CD14-positive monocyte (primary cell): ENCODE results near the gene RAP2C. TPM values are rescaled to one million over a fixed set of nuclear protein-coding genes. Genes with fewer than 3 reads are reported as not detected.

Experiments
- DNase-seq, 3 donors: peaks; one replicate each; pipeline ENCODE4 v3.0.0-alpha.2; 2011 to 2022
- H2AFZ ChIP-seq: 2 replicates; pipeline ENCODE4 v1.6.0; 2012; ENCODE audit warnings: mild to moderate bottlenecking, low read depth, low read length, inconsistent platforms; ENCODE audit not compliant: insufficient read depth, poor library complexity, severe bottlenecking
- H3K27ac ChIP-seq, 2 donors: 1 replicate in 1 of 2; 2 replicates in 1 of 2; pipeline ENCODE4 v1.5.1; 2012 to 2013; ENCODE audit warnings: low read length in 2 of 2, control low read depth in 1 of 2, inconsistent platforms in 1 of 2, low read depth in 1 of 2, mild to moderate bottlenecking in 1 of 2
- H3K27me3 ChIP-seq, 2 donors: one replicate each; pipeline versions ENCODE4 v1.6.0 to v1.6.1; 2011 to 2013; ENCODE audit warnings: low read length in 2 of 2; ENCODE audit not compliant: control insufficient read depth in 2 of 2, insufficient read depth in 2 of 2
- H3K36me3 ChIP-seq, 2 donors: replicated peaks in 1 of 2; 1 replicate in 1 of 2; 2 replicates in 1 of 2; pipeline versions ENCODE4 v1.5.1 to v1.6.1; 2012 to 2013; ENCODE audit warnings: low read length in 2 of 2, control low read depth in 1 of 2, inconsistent platforms in 1 of 2, mild to moderate bottlenecking in 1 of 2; ENCODE audit not compliant: insufficient read depth in 2 of 2, control insufficient read depth in 1 of 2
- H3K4me1 ChIP-seq, 2 donors: 1 replicate in 1 of 2; 2 replicates in 1 of 2; pipeline versions ENCODE4 v1.5.1 to v1.6.1; 2012 to 2013; ENCODE audit warnings: low read length in 2 of 2, control low read depth in 1 of 2, inconsistent platforms in 1 of 2, mild to moderate bottlenecking in 1 of 2, moderate library complexity in 1 of 2; ENCODE audit not compliant: insufficient read depth in 2 of 2, control insufficient read depth in 1 of 2
- H3K4me2 ChIP-seq: replicated peaks from 2 replicates; pipeline ENCODE3; 2012; ENCODE audit warnings: low read length, moderate library complexity, mild to moderate bottlenecking; ENCODE audit not compliant: poor library complexity, severe bottlenecking; ENCODE audit errors: extremely low read depth
- H3K4me3 ChIP-seq, 3 experiments: fragments of 200-600 bp in 1 of 3; sonication (generic) in 1 of 3; replicated peaks in 1 of 3; 1 replicate in 2 of 3; 2 replicates in 1 of 3; pipeline ENCODE4 v1.5.1; 2011 to 2013; ENCODE audit warnings: low read length in 3 of 3, mild to moderate bottlenecking in 3 of 3, control low read depth in 2 of 3, low read depth in 2 of 3, inconsistent platforms in 1 of 3, moderate library complexity in 1 of 3
- H3K79me2 ChIP-seq: 2 replicates; pipeline ENCODE4 v1.6.0; 2012; ENCODE audit warnings: mild to moderate bottlenecking, control low read depth, inconsistent platforms, low read length, moderate library complexity; ENCODE audit not compliant: insufficient read depth
- H3K9ac ChIP-seq: 2 replicates; pipeline ENCODE4 v1.6.0; 2017; ENCODE audit warnings: low read length, mild to moderate bottlenecking; ENCODE audit not compliant: insufficient read depth, poor library complexity, severe bottlenecking
- H3K9me3 ChIP-seq, 2 donors: replicated peaks in 1 of 2; 1 replicate in 1 of 2; 2 replicates in 1 of 2; pipeline versions ENCODE4 v1.5.1 to v1.6.1; 2012 to 2013; ENCODE audit warnings: low read length in 2 of 2, control low read depth in 1 of 2; ENCODE audit not compliant: control insufficient read depth in 1 of 2, insufficient read depth in 1 of 2
- H4K20me1 ChIP-seq: 2 replicates; pipeline ENCODE4 v1.6.0; 2012; ENCODE audit warnings: mild to moderate bottlenecking, low read length, control low read depth, moderate library complexity; ENCODE audit not compliant: insufficient read depth
- H3K27ac Mint-ChIP-seq, 7 donors: one replicate each; pipeline ENCODE4 v1.8.0; 2020; ENCODE audit warnings: mild to moderate bottlenecking in 7 of 7, mixed read lengths in 7 of 7, moderate library complexity in 6 of 7, inconsistent platforms in 2 of 7
- H3K27me3 Mint-ChIP-seq, 3 donors: one replicate each; pipeline ENCODE4 v1.8.0; 2021 to 2022; ENCODE audit warnings: low read depth in 3 of 3, mild to moderate bottlenecking in 3 of 3, mixed read lengths in 3 of 3, moderate library complexity in 3 of 3, inconsistent platforms in 1 of 3
- H3K36me3 Mint-ChIP-seq, 2 donors: one replicate each; pipeline ENCODE4 v1.8.0; 2020; ENCODE audit warnings: mixed read lengths in 2 of 2, inconsistent platforms in 1 of 2, mild to moderate bottlenecking in 1 of 2
- H3K4me1 Mint-ChIP-seq: one replicate; pipeline ENCODE4 v1.8.0; 2020; ENCODE audit warnings: mild to moderate bottlenecking, mixed read lengths
- H3K4me3 Mint-ChIP-seq, 2 donors: one replicate each; pipeline ENCODE4 v1.8.0; 2020; ENCODE audit warnings: mild to moderate bottlenecking in 2 of 2, mixed read lengths in 2 of 2, moderate library complexity in 1 of 2
- H3K9me3 Mint-ChIP-seq, 7 donors: one replicate each; pipeline ENCODE4 v1.8.0; 2020 to 2022; ENCODE audit warnings: mixed read lengths in 7 of 7, mild to moderate bottlenecking in 6 of 7, moderate library complexity in 6 of 7, inconsistent platforms in 2 of 7
- WGBS: methylation state at CpG from one replicate; pipeline ENCODE4 v1.1.5; 2013; ENCODE audit warnings: missing lambda C conversion rate; ENCODE audit not compliant: insufficient coverage; 5-methylcytosine and 5-hydroxymethylcytosine counted together
- intact Hi-C, 2 donors: fragments of 100-400 bp; cut with micrococcal nuclease; formaldehyde crosslinking; loops; one replicate each; pipeline versions ENCODE4 v1.15.0 to v1.15.1; 2023
- polyA plus RNA-seq, 3 donors: library from polyadenylated mRNA; depleted of rRNA in 1 of 3; unstranded in 2 of 3; stranded (reverse) in 1 of 3; fragments of 300-500 nt in 2 of 3; fragments of >200 nt in 1 of 3; fragmentation: Illumina TruSeq in 2 of 3; gene quantifications; 1 replicate in 2 of 3; 2 replicates in 1 of 3; pipeline ENCODE4 v1.2.3, GENCODE V29; 2012 to 2021
- TF ChIP-seq, protein P1 (sequence below): fragments of 200-600 bp; IDR thresholded peaks from one replicate; pipeline ENCODE4 v1.8.0; 2022; ENCODE audit warnings: antibody characterized with exemption, mild to moderate bottlenecking

Gene RAP2C
- polyA plus RNA-seq, 3 donors: 14.7 to 23.2 (median 18.8) TPM

DNA sequence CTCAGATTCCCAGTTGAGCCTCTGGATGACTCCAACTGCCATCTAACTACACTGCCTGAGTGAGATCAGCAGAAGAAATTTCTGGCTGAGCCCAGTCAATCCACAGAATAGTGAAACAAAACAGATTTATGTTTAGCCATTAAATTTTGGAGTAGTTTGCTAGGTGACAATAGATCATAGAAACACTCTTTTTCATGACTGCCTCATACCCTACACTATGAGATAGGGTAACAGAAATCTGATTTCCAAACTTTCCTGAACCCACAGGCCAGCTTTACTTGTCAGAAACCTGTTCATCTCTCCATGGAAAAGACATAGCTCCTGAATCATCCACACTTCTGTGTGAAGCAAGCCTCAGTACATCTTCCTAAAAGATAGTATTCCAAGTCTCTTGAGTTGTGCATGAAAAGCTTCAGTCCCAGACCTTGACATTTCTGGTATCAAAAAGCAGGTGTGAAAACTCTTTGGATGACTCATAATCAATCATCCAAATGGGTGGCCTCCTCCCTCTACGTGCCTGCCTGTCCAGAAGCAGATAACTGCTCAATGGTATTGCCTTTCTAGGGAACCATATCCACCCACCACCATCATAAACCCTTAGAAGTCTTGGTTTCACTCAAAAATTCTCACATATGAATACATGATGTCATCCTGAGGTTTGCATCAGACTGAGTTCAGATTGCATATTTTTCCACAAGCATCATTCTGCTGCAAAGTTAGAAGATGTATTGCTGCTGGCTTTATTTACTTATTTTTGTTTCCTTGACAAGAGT lies 47.5 kb upstream of the RAP2C start:
- Histone ChIP-seq H3K4me3 (no peak overlapping the region), H4K20me1 (no peaks in the 10 kb centered on the region), H3K4me1 (no peaks in the 10 kb centered on the region), H3K27me3 (peaks cover 0 to 4% of the 10 kb centered on the region in 2 donors), H3K4me2 (no peak overlapping the region), H3K9ac (no peak overlapping the region), H3K27ac (no peak overlapping the region), H3K36me3 (no peaks in the 10 kb centered on the region), H3K79me2 (no peaks in the 10 kb centered on the region), H3K9me3 (no peaks in the 10 kb centered on the region), H2AFZ (no peak overlapping the region)
- no peak overlapping the region for H3K4me3 Mint-ChIP-seq
- WGBS: 100% methylated on average over 1 of the region's 1 CpG
- intact Hi-C loops: no loop called here
- peaks cover 3% of the 10 kb centered on the region for H3K4me1 Mint-ChIP-seq
- H3K27me3 Mint-ChIP-seq: peaks cover 0 to 11% (median 0%) of the 10 kb centered on the region in 3 donors
- TF ChIP-seq, protein P1, sequence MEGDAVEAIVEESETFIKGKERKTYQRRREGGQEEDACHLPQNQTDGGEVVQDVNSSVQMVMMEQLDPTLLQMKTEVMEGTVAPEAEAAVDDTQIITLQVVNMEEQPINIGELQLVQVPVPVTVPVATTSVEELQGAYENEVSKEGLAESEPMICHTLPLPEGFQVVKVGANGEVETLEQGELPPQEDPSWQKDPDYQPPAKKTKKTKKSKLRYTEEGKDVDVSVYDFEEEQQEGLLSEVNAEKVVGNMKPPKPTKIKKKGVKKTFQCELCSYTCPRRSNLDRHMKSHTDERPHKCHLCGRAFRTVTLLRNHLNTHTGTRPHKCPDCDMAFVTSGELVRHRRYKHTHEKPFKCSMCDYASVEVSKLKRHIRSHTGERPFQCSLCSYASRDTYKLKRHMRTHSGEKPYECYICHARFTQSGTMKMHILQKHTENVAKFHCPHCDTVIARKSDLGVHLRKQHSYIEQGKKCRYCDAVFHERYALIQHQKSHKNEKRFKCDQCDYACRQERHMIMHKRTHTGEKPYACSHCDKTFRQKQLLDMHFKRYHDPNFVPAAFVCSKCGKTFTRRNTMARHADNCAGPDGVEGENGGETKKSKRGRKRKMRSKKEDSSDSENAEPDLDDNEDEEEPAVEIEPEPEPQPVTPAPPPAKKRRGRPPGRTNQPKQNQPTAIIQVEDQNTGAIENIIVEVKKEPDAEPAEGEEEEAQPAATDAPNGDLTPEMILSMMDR: no peak
- H3K9me3 Mint-ChIP-seq: no peaks in the 10 kb centered on the region
- no peak for DNase-seq
- no peaks in the 10 kb centered on the region for H3K36me3 Mint-ChIP-seq
- H3K27ac Mint-ChIP-seq: no peak overlapping the region

DNA sequence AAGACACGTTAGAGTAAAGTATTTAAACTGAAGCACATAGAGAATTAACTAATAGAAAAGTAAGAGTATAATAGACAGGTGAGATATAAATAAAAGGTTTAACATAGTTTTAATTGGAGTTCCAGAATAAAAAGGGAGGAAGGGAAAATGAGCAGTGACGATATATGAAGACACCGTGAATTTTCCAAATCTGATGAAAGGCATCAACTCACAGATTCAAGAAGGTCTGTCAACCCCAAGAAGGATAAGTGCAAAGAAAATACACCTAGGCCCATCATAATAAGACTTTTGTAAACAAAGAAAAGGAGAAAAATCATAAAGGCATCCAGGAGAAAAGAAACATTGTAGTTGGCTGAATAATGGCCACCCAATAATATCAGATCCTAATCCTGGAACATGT lies 43.9 kb upstream of the RAP2C start:
- Histone ChIP-seq H3K4me2 (no peak overlapping the region), H3K36me3 (no peaks in the 10 kb centered on the region), H3K27ac (no peak overlapping the region), H3K9ac (no peak overlapping the region), H3K9me3 (no peaks in the 10 kb centered on the region), H3K79me2 (no peaks in the 10 kb centered on the region), H3K4me3 (no peak overlapping the region), H3K4me1 (no peaks in the 10 kb centered on the region), H4K20me1 (no peaks in the 10 kb centered on the region), H2AFZ (no peak overlapping the region), H3K27me3 (no peaks in the 10 kb centered on the region)
- intact Hi-C loops: no loop called here
- Mint-ChIP-seq H3K27me3 (peaks cover 0 to 12% (median 2%) of the 10 kb centered on the region in 3 donors), H3K27ac (no peak overlapping the region), H3K4me1 (no peaks in the 10 kb centered on the region), H3K4me3 (no peak overlapping the region), H3K9me3 (peaks cover 0 to 3% (median 0%) of the 10 kb centered on the region in 7 donors), H3K36me3 (no peaks in the 10 kb centered on the region)
- TF ChIP-seq, protein P1: no peak
- no peak for DNase-seq
- WGBS: no CpG with 5 or more reads among the region's 3 CpGs
